Fibroblast of upper back skin (primary cell): ENCODE data around the gene AXIN2.
"Not testable (repeated sequence)": the region's sequence is repeated elsewhere in the genome, so short reads cannot be mapped to it uniquely, and the experiment has no call there.

Experiments
- DNase-seq: peaks from one replicate; pipeline ENCODE4 v3.0.0-alpha.2; 2013

The AXIN2 gene

DNA sequence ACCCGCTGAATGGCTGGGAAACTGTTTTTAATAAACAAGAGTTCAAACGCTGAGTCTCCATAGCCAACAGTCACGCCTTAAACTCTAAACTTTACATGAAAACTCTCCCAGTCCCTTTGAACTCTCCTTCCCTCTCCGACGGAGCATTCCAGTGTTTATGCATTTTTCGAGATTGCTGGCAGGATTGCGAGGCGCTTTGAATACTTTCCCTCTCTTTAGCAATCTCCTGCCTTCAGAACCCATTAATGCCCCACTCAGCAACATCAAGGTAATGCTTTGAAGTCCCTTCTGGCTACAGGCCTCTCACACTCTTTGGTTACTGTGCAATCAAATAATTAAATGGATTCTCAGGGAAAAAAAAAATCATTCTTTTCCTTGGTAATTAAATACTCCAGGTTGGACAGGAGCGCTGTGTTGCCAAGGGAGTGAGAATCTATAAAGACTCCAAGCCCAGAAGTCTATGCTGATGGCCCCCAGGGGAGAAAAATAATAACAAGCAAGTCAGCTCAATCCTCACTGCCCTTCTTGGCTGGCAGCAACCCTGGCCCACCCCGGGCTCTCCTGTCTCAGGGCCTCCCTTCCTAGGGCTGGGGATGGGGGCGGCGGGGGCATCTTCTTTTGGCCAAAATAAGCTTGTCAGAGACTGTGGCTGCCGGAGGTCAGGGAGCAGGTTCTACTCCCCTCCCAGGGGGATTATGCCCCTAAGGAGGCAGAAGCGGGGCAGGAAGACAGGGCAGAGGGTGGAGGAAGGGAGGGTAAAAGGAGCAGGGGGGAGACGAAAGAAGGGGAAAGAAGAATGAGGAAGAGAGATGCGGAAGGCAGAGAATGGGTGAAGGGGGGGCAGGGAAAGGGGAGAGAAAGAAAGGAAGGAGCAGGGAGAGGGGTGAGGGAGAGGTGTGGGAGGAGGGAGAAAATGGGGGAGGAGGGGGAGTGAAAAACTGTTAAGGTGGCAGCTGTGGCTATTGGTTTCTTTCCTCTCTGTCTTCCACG is 45.2 kb downstream of the AXIN2 start:
- peak; percentile 64 for DNase-seq

DNA sequence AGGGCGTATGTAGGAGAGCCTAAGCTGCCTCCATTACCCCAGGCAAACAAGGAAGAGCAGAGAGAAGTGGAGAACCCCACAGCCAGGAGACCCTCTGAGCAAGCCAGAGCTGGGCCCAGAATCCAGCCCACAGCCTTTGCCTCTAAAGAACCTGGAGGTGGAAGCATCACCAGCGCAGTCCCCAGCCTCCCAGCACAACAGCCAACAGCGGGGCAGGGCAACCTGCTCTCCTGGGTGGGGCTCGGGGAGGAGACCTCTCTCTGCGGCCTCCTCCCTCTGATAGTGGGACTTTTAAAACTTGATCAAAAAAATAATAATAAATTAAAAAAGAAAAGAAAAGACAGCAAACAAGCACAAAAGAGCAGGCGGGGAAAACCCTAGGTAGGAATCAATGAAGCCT is 45.9 kb downstream of the AXIN2 start:
- DNase-seq: no peak

- DNase-seq: peak; percentile 44
These were observed 46.9 kb downstream of the AXIN2 start for GRCh38 chr17:65514541-65514940.

DNA sequence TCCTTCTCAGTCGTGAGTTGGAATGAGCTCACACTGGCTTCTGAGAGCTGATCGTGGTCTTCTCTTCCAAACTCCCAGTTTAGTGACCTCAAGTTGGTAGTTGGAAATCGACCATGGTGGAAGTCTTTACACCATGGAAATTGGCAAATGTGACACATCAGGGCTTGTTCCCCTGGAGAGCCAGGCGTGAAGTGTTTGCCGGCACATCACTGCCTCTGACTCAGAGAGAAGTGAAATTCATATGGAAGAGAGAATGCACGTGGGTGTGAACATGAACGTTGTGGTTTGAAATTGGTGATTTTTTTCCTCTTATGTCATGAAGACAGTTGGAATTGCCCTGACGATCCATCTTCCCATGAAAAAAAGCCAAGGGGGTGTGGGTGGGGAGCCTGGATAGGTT is 47.4 kb downstream of the AXIN2 start:
- DNase-seq: peak; percentile 85

- DNase-seq: no peak
These were observed 50.1 kb downstream of the AXIN2 start for GRCh38 chr17:65511316-65511715.

DNA sequence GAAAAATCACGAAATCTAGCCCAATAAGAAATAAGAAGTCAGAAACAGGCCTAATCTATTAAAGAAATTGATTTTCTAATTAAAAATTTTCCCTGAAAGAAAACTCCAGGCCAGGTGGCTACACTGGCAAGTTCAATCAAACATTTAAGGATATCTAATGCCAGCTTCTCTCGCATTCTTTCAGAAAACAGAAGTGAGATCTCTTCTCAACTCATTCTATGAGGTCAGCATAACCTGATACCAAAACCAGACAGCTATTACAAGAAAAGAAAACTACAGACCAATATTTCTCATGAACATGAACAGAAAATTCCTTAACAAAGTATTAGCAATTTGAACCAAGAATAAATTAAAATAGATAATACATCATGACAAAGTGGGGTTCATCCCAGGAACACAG is 52.4 kb downstream of the AXIN2 start:
- DNase-seq: no peak

- not testable (repeated sequence) for DNase-seq
These were observed 56.8 kb downstream of the AXIN2 start for GRCh38 chr17:65504673-65505072.

- DNase-seq: no peak
These were observed 57.3 kb downstream of the AXIN2 start for GRCh38 chr17:65504141-65504540.

DNA sequence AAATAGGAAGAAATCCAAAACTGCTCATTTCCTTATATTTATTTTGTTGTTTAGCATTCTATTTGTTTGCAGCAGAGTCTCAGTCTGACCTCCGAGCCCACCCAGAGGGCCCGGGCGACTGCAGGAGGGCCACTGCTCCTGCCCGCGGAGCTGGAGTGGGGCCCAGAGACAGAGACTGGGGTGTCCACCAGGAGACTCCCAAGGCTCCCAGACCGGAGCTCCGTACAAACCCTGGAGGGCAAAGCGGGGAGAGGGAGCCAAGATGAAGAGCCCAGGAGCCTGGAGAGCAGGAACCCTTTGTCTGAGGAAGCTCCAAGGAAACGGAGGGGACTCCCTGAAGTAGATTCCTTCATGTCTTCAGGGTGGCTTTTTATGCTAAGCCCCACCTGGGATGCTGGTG is 57.9 kb downstream of the AXIN2 start:
- no peak for DNase-seq

DNA sequence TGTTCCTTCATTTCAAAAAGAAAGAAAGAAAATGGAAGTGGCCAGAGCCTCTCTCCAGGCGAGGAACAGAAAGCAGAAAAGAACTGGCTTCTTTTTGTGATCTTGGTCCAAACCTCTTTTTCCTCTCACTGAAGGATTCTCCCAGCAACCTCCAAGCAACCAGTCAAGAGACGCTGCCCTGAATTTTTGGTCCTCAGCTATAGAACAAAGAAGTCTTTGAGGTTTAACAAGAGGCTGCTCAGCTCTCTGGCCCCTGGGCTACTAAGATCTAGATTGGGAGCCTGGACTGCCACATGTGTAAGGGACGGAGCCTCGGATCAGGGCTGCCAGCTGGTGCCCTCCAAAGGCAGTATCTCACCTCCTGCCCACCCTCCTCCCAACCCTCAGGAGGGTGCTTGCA is 62.6 kb downstream of the AXIN2 start:
- DNase-seq: no peak

- no peak for DNase-seq
These were observed 64.6 kb downstream of the AXIN2 start for GRCh38 chr17:65496801-65497200.

DNA sequence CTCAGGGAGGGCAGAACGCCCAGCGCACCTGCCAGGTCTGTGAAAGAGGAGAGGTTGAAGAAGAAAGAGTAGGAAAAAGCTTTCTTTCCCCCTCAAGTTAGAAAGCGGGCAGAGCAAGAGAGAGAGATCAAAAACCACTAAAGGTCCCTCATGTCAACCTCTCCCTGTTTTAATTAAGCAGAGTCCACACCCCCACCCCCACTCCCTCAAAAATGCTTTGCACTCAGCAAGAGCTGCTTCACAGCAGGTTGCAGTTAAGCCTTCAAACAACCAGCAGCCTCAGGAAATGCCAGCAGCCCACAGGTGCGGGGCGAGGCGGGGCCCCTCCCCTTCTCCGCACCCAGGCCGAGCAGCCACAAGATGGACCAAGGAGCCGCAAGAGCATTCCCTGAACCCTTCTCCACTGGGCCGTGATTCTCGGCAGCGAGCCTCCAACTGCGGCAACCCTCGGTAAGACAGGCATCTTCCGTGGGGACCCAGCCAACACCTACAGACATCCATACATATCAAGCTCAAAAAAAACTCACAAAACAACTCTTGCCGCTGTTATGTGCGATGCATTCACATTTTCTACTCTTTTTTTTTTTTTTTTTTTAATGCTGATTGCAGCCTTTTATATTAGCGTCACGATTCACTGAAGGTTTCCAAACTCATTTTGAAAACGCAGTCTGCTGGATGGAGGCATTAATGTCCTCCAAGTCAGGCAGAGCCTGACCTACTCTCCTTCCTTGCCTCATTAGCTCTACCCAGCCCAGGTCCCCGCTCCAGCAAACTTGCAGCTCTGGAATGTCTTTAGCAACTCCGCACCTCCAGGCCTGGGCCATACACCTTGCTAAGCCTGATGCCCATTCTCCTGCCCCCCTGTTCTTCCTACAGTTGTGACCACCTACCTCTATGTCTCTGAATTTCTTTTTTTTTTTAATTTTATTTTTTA is 66.1 kb downstream of the AXIN2 start:
- peak; percentile 2 for DNase-seq

DNA sequence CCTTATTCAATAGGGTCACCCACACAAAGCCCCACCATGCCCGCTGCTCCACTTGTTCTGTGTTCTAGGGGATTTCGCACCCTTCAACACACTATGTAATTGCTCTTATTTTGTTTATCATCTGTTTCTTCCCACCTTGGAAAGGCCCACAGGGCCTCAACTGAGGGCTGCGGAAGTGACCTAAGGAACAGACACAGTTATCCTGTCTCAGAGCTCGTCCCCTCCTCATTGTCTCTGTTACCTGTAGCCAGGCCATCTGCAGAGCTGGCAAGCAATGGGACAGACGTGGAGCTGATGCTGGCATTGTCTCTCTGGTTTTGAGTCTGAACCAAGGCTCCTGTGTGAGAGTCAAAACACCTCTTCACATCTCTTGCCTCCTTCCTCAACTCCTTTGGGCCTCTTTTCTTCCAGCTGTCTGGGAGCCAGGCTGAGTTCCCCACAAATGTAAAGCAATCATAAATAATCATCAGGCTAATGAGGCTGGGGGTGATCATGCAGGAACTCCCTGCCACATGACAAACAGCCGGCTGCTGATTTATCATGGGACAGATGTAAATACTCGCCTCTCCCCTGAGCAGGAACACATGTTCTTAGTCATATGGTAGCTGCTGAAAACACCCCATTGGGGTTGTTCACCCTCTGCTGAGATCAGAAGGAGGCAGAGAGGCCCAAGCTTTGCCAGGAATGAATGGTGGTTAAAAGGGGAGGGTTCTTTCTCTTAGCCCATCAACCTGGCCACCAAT is 71.9 kb downstream of the AXIN2 start:
- DNase-seq: peak; percentile 11

DNA sequence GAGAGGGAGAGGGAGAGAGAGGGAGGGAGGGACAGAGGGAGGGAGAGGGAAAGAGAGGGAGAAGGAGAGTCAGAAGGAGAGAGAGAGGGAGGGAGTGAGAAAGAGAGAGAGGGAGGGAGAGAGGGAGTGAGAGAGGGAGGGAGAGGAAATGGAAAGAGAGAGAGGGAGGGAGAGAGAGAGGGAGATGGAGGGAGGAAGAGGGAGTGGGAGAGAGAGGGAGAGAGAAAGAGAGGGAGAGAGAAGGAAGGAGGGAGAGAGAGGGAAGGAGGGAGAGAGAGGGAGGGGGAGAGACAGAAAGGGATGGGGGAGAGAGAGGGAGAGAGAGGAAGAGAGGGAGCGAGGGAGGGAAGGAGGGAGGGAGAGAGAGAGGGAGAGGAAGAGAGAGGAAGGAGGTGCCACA is 72.8 kb downstream of the AXIN2 start:
- no peak for DNase-seq

DNA sequence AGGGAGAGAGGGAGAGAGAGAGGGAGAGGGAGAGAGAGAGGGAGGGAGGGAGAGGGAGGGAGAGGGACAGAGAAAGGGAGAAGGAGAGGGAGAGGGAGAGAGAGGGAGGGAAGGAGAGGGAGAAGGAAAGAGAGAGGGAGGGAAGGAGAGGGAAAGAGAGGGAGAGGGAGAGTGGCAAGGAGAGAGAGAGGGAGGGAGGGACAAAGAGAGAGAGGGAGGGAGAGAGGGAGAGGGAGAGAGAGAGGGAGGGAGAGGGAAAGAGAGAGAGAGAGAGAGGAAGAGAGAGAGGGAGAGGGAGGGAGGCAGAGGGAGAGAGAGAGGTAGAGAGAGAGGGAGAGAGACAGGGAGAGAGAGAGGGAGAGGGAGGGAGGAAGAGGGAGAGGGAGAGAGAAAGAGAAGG is 73.5 kb downstream of the AXIN2 start:
- no peak for DNase-seq

DNA sequence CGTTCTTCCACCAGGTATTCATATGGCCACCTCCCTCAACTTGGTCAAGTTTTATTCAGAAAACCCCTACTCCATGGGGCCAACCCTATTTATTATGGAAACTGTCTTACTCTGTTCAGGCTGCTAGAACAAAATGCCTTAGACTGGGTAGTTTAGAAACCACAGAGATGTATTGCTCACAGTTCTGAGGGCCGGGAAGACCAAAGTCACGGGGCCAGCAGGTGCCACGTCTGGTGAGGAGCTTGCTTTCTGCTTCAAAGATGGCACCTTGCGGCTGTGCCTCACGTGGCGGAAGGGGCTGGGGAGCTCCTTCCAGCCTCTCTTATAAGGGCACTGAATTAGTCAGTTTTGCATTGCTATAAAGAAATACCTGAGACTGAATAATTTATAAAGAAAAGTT is 74.3 kb downstream of the AXIN2 start:
- DNase-seq: no peak

GRCh38 chr17:65485388-65486299 is 75.8 kb downstream of the AXIN2 start:
- DNase-seq: peak; percentile 23

DNA sequence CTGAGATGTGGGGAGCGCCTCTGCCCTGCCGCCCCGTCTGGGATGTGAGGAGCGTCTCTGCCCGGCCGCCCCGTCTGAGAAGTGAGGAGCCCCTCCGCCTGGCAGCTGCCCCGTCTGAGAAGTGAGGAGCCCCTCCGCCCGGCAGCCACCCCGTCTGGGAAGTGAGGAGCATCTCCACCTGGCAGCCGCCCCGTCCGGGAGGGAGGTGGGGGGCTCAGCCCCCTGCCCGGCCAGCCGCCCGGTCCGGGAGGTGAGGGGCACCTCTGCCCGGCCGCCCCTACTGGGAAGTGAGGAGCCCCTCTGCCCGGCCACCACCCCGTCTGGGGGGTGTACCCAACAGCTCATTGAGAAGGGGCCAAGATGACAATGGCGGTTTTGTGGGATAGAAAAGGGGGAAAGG is 77.0 kb downstream of the AXIN2 start:
- DNase-seq: not testable (repeated sequence)

DNA sequence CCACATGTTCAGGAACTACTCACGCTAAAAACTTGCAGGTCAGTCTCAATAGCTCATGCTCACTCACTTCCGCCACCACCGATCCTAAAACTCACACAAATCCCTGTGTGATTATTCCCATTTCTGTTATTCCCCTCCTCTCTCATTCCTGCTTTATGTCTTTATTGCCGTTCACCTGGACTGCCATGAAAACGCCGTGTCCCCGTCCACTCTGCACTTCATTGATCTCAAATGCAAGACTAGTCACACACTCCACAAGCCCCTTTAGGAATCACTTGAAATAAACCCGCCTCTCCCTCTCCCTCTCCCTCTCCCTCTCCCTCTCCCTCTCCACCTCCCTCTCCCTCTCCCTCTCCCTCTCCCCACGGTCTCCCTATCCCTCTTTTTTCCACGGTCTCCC is 78.0 kb downstream of the AXIN2 start:
- no peak for DNase-seq

- DNase-seq: no peak
These were observed 79.2 kb downstream of the AXIN2 start for GRCh38 chr17:65482201-65482600.

GRCh38 chr17:65479282-65479681 is 82.2 kb downstream of the AXIN2 start:
- DNase-seq: no peak
